A549 (cell line): Measurements from ENCODE around the gene PIK3C3. TPM values are rescaled to one million over a fixed set of nuclear protein-coding genes. Genes with fewer than 3 reads are reported as not detected.

ENCODE experiments used
- ATAC-seq, 2 experiments: fragments of 200-7000 bp in 1 of 2; fragments of >200 bp in 1 of 2; cut with Nextera tagmentation in 1 of 2; cut with Tn5 transposase in 1 of 2; 3 replicates each; pipeline versions ENCODE4 v1.8.0 to v1.9.1; 2018 to 2020; ENCODE audit warnings: mild to moderate bottlenecking in 1 of 2, moderate library complexity in 1 of 2
- CTCF ChIA-PET: fragments of 300-600 bp; sonication (Branson Sonifier 250); formaldehyde crosslinking; extraction: SDS; loops from one replicate; lab custom pipeline; 2021; ENCODE audit warnings: antibody characterized with exemption, inconsistent platforms; lab: Yijun Ruan, JAX
- POLR2A ChIA-PET: fragments of 350-600 bp; formaldehyde crosslinking; extraction: SDS; loops from one replicate; lab custom pipeline; 2021; ENCODE audit warnings: antibody characterized with exemption, inconsistent platforms; lab: Yijun Ruan, JAX
- DNase-seq, 2 experiments: peaks; one replicate each; pipeline versions ENCODE4 v3.0.0 to v3.0.0-alpha.2; 2011 to 2016; ENCODE audit warnings: low read depth in 1 of 2, low spot score in 1 of 2
- FAIRE-seq: peaks from 2 replicates; lab custom pipeline; 2011; peaks lifted over from hg19 to GRCh38; lab: Jason Lieb, UNC
- H3K27ac ChIP-seq, 2 experiments: fragments of >200 bp; sonication (Bioruptor Twin); formaldehyde crosslinking; 3 replicates each; pipeline ENCODE4 v1.5.1; 2016 to 2017
- H3K4me1 ChIP-seq: fragments of >200 bp; sonication (Bioruptor Twin); formaldehyde crosslinking; 3 replicates; pipeline ENCODE4 v1.6.1; 2016
- H3K4me2 ChIP-seq: fragments of >200 bp; sonication (Bioruptor Twin); formaldehyde crosslinking; 3 replicates; pipeline ENCODE4 v1.6.1; 2016
- H3K4me3 ChIP-seq: fragments of >200 bp; sonication (Bioruptor Twin); formaldehyde crosslinking; 3 replicates; pipeline ENCODE4 v1.5.1; 2016
- H3K9me3 ChIP-seq: fragments of >200 bp; sonication (Bioruptor Twin); formaldehyde crosslinking; 3 replicates; pipeline ENCODE4 v1.6.1; 2016
- BCL3 ChIP-seq: fragments of >200 bp; sonication (Bioruptor Twin); formaldehyde crosslinking; IDR thresholded peaks from 3 replicates; pipeline ENCODE4 v1.6.1; 2016
- BHLHE40 ChIP-seq: IDR thresholded peaks from 2 replicates; pipeline ENCODE4 v1.6.1; 2012; ENCODE audit warnings: low read depth, low read length, inconsistent platforms
- CBX2 ChIP-seq: fragments of 200-600 bp; sonication (generic); IDR thresholded peaks from 2 replicates; pipeline ENCODE4 v1.6.1; 2016; ENCODE audit warnings: low read depth, mild to moderate bottlenecking, borderline replicate concordance
- CBX8 ChIP-seq: fragments of 200-600 bp; sonication (generic); IDR thresholded peaks from 2 replicates; pipeline ENCODE4 v1.6.1; 2016
- E2F6 ChIP-seq: IDR thresholded peaks from 2 replicates; pipeline ENCODE4 v1.6.1; 2012; ENCODE audit warnings: low read depth, borderline replicate concordance
- EHF ChIP-seq: fragments of 250-450 bp; sonication (Bioruptor Pico); IDR thresholded peaks from 2 replicates; pipeline ENCODE4 v1.5.0; 2020; ENCODE audit warnings: mild to moderate bottlenecking
- EHMT2 ChIP-seq: fragments of 200-600 bp; sonication (generic); IDR thresholded peaks from 2 replicates; pipeline ENCODE4 v1.6.1; 2016; ENCODE audit warnings: antibody characterized with exemption, low read depth, mild to moderate bottlenecking, moderate library complexity
- ELK1 ChIP-seq: fragments of 150-350 bp; IDR thresholded peaks from 2 replicates; pipeline ENCODE4 v1.6.1; 2014; ENCODE audit warnings: low read depth, mild to moderate bottlenecking, low read length
- ESRRA ChIP-seq: fragments of 150-350 bp; IDR thresholded peaks from 2 replicates; pipeline ENCODE4 v1.6.1; 2014; ENCODE audit warnings: mild to moderate bottlenecking, low read length, borderline replicate concordance
- FOSL2 ChIP-seq, 2 experiments: fragments of 450-650 bp in 1 of 2; fragments of >200 bp in 1 of 2; sonication (Bioruptor Twin) in 1 of 2; formaldehyde crosslinking; IDR thresholded peaks; 2 replicates each; pipeline versions ENCODE4 v1.5.0 to v1.6.1; 2016 to 2020; ENCODE audit warnings: mild to moderate bottlenecking in 1 of 2, moderate library complexity in 1 of 2
- FOXS1 ChIP-seq: fragments of 250-450 bp; sonication (Bioruptor Pico); IDR thresholded peaks from 2 replicates; pipeline ENCODE4 v1.5.0; 2020; ENCODE audit warnings: mild to moderate bottlenecking, moderate library complexity
- GATA3 ChIP-seq: IDR thresholded peaks from 2 replicates; pipeline ENCODE4 v1.6.1; 2012; ENCODE audit warnings: borderline replicate concordance
- HDAC2 ChIP-seq: fragments of 200-600 bp; sonication (generic); IDR thresholded peaks from 2 replicates; pipeline ENCODE4 v1.6.1; 2016
- HEYL ChIP-seq: fragments of 250-450 bp; sonication (Bioruptor Pico); IDR thresholded peaks from 2 replicates; pipeline ENCODE4 v1.8.0; 2021; ENCODE audit warnings: mild to moderate bottlenecking, moderate library complexity
- HMGXB4 ChIP-seq: fragments of 250-450 bp; sonication (Bioruptor Pico); IDR thresholded peaks from 2 replicates; pipeline ENCODE4 v1.5.0; 2021; ENCODE audit warnings: mild to moderate bottlenecking, moderate library complexity, borderline replicate concordance
- HOXB13 ChIP-seq: fragments of 250-450 bp; sonication (Bioruptor Pico); IDR thresholded peaks from 2 replicates; pipeline ENCODE4 v1.5.0; 2020; ENCODE audit warnings: low read depth, mild to moderate bottlenecking, moderate library complexity
- HOXB5 ChIP-seq: fragments of 250-450 bp; sonication (Bioruptor Pico); IDR thresholded peaks from 2 replicates; pipeline ENCODE4 v1.5.0; 2020; ENCODE audit warnings: mild to moderate bottlenecking, moderate library complexity
- JUN ChIP-seq, 2 experiments: fragments of >200 bp; sonication (Bioruptor Twin); formaldehyde crosslinking; IDR thresholded peaks; 2 replicates in 1 of 2; 3 replicates in 1 of 2; pipeline ENCODE4 v1.6.1; 2016 to 2017
- JUNB ChIP-seq: fragments of >200 bp; sonication (Bioruptor Twin); formaldehyde crosslinking; IDR thresholded peaks from 2 replicates; pipeline ENCODE4 v1.6.1; 2016
- KDM5A ChIP-seq: fragments of 200-600 bp; sonication (generic); IDR thresholded peaks from 2 replicates; pipeline ENCODE4 v1.6.1; 2016; ENCODE audit warnings: antibody characterized with exemption, mild to moderate bottlenecking
- MAZ ChIP-seq: fragments of 150-350 bp; IDR thresholded peaks from 2 replicates; pipeline ENCODE4 v1.6.1; 2014; ENCODE audit warnings: antibody characterized with exemption, low read depth, low read length, borderline replicate concordance
- POLR2AphosphoS2 ChIP-seq: conservative IDR thresholded peaks from 2 replicates; pipeline ENCODE4 v1.6.1; 2012; ENCODE audit warnings: low read length, improper control_type of control experiment, inconsistent platforms
- RAD21 ChIP-seq, 2 experiments: fragments of >200 bp in 1 of 2; sonication (Bioruptor Twin) in 1 of 2; formaldehyde crosslinking in 1 of 2; IDR thresholded peaks in 1 of 2; conservative IDR thresholded peaks in 1 of 2; 2 replicates in 1 of 2; 3 replicates in 1 of 2; pipeline ENCODE4 v1.6.1; 2012 to 2018; ENCODE audit warnings: inconsistent platforms in 1 of 2
- RFX5 ChIP-seq: fragments of 450-650 bp; IDR thresholded peaks from 2 replicates; pipeline ENCODE4 v1.7.1; 2014; ENCODE audit warnings: antibody characterized with exemption, mild to moderate bottlenecking, moderate library complexity
- SREBF2 ChIP-seq: fragments of 450-650 bp; IDR thresholded peaks from 2 replicates; pipeline ENCODE4 v1.6.1; 2014; ENCODE audit warnings: mild to moderate bottlenecking, moderate library complexity
- TP53 ChIP-seq: fragments of 250-450 bp; sonication (Bioruptor Pico); IDR thresholded peaks from 2 replicates; pipeline ENCODE4 v1.5.0; 2021; ENCODE audit warnings: mild to moderate bottlenecking, moderate library complexity
- USF2 ChIP-seq: fragments of 450-650 bp; IDR thresholded peaks from 2 replicates; pipeline ENCODE4 v1.6.1; 2014; ENCODE audit warnings: antibody characterized with exemption
- ZFP36 ChIP-seq: fragments of 450-650 bp; IDR thresholded peaks from 2 replicates; pipeline ENCODE4 v1.6.1; 2014; ENCODE audit warnings: borderline replicate concordance; ENCODE audit not compliant: partially characterized antibody
- WGBS: methylation state at CpG from one replicate; pipeline ENCODE4 v1.1.6; 2017; ENCODE audit errors: missing lambda C conversion rate; 5-methylcytosine and 5-hydroxymethylcytosine counted together
- polyA plus RNA-seq, 4 experiments: library from polyadenylated mRNA; depleted of rRNA in 3 of 4; stranded (reverse); fragments of >200 nt; fragmentation: RNase III in 1 of 4; extraction: RNeasy Plus Mini Kit Qiagen cat#74134 plus additional on column Dnase treatment in 1 of 4; gene quantifications; 2 replicates in 3 of 4; 3 replicates in 1 of 4; pipeline ENCODE4 v1.2.3, GENCODE V29; 2011 to 2017

PIK3C3 gene
- polyA plus RNA-seq, 2 of the 4 experiments (the other 2 are of a cell fraction): 18.6 to 36.0 TPM

DNA sequence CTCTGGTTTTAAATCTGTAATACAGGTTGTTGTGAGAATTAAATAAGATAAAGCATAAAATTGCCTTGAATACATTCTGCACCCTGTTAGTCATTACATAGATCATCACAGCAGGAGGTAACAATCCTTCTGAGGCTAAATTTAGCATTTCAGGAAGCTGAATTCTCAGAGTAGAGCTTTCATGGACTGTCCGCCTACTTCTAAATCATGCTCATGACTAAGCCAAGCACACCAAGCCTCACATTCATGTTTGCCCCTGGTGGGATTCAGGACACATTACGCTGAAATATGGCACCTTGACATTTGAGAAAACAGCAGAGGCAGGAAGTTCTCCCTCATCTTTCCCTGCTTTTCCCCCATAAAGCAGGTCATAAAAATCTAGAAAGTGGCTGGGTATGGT lies 16.6 kb upstream of the PIK3C3 start:
- peak in 1 of 2 experiments; percentile 50; a peak in 1 of 6 replicates for ATAC-seq
- peak in 1 of 2 experiments; percentile 13 for DNase-seq
- Histone ChIP-seq H3K4me2 (no peak overlapping the region), H3K27ac (no peak overlapping the region), H3K4me3 (no peak overlapping the region)
- CTCF ChIA-PET: interaction anchor here (0.6 kb wide), 1 partner anchor 44 kb away, joined by 5 read pairs; no protein-coding TSS in a partner anchor
- no peak for FAIRE-seq
- TF ChIP-seq CBX8 (no peak), GATA3 (no peak), ELK1 (no peak), CBX2 (no peak), HEYL (CRISPR knock-in tag) (no peak), ESRRA (no peak), HDAC2 (no peak), TP53 (CRISPR knock-in tag) (no peak), HMGXB4 (CRISPR knock-in tag) (no peak), FOXS1 (CRISPR knock-in tag) (no peak), USF2 (no peak), E2F6 (no peak), EHMT2 (no peak)
- TF ChIP-seq, all 56 proteins: peak for 0
- H3K9me3 ChIP-seq: no peaks in the 10 kb centered on the region
- 78% methylated on average over 2 of the region's 2 CpGs for WGBS
- no peaks in the 10 kb centered on the region; the same call in 2 of the 3 replicates for H3K4me1 ChIP-seq
- POLR2A ChIA-PET: no interaction called here

- ChIA-PET POLR2A (no interaction called here), CTCF (no interaction called here)
- Histone ChIP-seq H3K4me1 (no peaks in the 10 kb centered on the region; the same call in 2 of the 3 replicates), H3K9me3 (no peaks in the 10 kb centered on the region), H3K4me2 (no peak overlapping the region)
- WGBS: 50% methylated on average over 1 of the region's 1 CpG
- FAIRE-seq: no peak
- DNase-seq: no peak
- no peak for ATAC-seq
- TF ChIP-seq JUN (IDR thresholded peaks at IDR 0.05) (no peak), POLR2AphosphoS2 (no peak), RFX5 (no peak), FOSL2 (IDR thresholded peaks at IDR 0.05) (no peak), FOSL2 (CRISPR knock-in tag; IDR thresholded peaks at IDR 0.05) (no peak), HEYL (CRISPR knock-in tag) (no peak), HOXB5 (CRISPR knock-in tag) (no peak), EHF (CRISPR knock-in tag) (no peak), BHLHE40 (no peak), MAZ (no peak), ZFP36 (no peak), USF2 (no peak), E2F6 (no peak), RAD21 (conservative IDR thresholded peaks at IDR 0.05 in 1 of 2, IDR thresholded peaks at IDR 0.05 in 1 of 2) (no peak), KDM5A (no peak), SREBF2 (no peak), FOXS1 (CRISPR knock-in tag) (no peak), JUNB (no peak), BCL3 (no peak), HOXB13 (CRISPR knock-in tag) (no peak)
- TF ChIP-seq, all 56 proteins: peak for 0
- no peak overlapping the region for H3K4me3 ChIP-seq
- H3K27ac ChIP-seq: no peak overlapping the region
Measured at GRCh38 chr18:41939326-41939725, 15.7 kb upstream of the PIK3C3 start.
